GM18858 (cell line): ENCODE data around the gene PTPRD.
"Not testable (repeated sequence)": the region's sequence is repeated elsewhere in the genome, so short reads cannot be mapped to it uniquely, and the experiment has no call there.

Source experiments
- ATAC-seq: cut with Tn5 transposase; IDR thresholded peaks from one replicate; pipeline ENCODE4 v1.9.1; 2021; ENCODE audit not compliant: unreplicated experiment

The PTPRD gene

GRCh38 chr9:9996259-9996658, 616.5 kb downstream of the PTPRD start:
- no peak for ATAC-seq

- ATAC-seq, result no peak
These were observed 619.9 kb downstream of the PTPRD start for GRCh38 chr9:9992936-9993335.

GRCh38 chr9:9973062-9973461, 639.7 kb downstream of the PTPRD start:
- ATAC-seq, result no peak

- ATAC-seq, result no peak
These were observed 642.3 kb downstream of the PTPRD start for GRCh38 chr9:9970514-9970913.

DNA sequence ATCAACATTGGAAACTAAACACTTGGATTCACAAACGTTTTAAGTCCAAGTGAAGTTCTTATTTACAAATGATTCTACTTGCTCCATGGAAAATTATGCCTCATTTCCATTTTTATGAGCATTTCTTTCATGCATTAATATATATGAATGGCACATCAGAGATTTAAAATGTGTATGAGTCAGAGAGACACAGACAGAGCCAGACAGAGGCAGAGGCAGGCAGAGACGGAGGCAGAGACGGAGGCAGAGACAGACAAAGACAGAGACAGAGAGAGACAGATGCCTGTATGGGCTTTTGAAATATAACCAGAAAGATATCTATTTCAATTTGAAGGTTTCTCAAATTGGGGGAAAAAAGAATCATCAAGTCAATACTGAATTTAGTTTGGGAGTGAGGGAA, 649.0 kb downstream of the PTPRD start:
- no peak for ATAC-seq

- ATAC-seq, result no peak
These were observed 650.9 kb downstream of the PTPRD start for GRCh38 chr9:9961934-9962333.

DNA sequence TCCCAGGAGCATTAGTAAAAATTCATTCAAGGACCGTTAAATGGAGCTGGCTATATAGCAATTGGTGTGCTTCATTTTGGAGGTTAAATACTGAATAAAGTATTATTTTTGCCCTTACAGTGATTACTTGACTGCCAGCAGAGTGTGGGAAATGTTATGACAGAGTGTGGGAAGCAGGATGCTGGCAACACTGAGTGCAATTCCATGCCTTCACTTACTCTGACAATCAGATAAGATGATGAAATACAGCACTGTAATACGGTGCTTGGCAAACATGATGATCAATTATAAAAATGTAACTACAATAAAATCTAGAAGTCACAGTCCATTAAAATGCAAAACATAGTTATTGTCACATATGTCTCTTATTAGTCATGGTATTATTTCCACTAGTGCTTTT, 651.3 kb downstream of the PTPRD start:
- no peak for ATAC-seq

GRCh38 chr9:9951556-9952160, 661.1 kb downstream of the PTPRD start:
- ATAC-seq, result no peak

- ATAC-seq, result no peak
These were observed 662.0 kb downstream of the PTPRD start for GRCh38 chr9:9950813-9951212.

- ATAC-seq, result no peak
These were observed 662.8 kb downstream of the PTPRD start for GRCh38 chr9:9949978-9950377.

- no peak for ATAC-seq
These were observed 663.4 kb downstream of the PTPRD start for GRCh38 chr9:9949368-9949767.

- ATAC-seq, result no peak
These were observed 666.8 kb downstream of the PTPRD start for GRCh38 chr9:9945966-9946365.

DNA sequence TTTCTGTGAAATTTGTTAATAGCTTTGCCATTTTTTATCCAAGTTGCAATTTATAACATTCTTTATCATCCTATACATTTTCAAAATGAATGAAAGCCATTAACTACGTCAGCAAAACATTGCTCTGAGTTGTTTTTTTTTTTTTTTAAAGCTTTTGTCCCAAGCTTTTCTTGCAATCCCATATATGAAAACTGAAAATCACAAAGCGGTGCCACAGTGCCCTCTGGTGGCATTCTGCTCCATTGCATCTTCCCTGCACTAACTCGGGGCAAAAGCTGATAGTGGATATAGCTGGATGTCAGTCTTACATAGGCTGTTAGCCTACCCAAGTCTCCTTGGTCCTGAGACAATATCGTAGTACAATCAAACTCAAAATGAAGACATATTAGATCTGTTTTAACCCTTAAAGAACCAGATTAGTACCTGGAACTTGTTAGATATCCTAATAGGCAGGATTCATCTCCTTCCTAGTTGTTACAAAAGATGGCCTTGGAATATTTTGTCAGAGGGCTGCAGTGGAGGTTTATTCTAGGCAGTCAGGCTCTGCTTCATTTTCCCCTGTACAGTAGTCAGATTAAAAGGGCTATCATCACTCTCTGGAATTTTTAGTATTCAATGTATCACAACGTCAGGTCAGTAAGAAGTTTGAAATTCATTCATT, 669.9 kb downstream of the PTPRD start:
- peak; percentile 85 for ATAC-seq

- no peak for ATAC-seq
These were observed 674.4 kb downstream of the PTPRD start for GRCh38 chr9:9938432-9938831.

DNA sequence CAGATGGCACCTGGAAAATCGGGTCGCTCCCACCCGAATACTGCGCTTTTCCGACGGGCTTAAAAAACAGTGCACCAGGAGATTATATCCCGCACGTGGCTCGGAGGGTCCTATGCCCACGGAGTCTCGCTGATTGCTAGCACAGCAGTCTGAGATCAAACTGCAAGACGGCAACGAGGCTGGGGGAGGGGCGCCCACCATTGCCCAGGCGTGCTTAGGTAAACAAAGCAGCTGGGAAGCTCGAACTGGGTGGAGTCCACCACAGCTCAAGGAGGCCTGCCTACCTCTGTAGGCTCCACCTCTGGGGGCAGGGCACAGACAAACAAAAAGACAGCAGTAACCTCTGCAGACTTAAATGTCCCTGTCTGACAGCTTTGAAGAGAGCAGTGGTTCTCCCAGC, 681.3 kb downstream of the PTPRD start:
- ATAC-seq, result not testable (repeated sequence)

- no peak for ATAC-seq
These were observed 688.4 kb downstream of the PTPRD start for GRCh38 chr9:9924376-9924775.

DNA sequence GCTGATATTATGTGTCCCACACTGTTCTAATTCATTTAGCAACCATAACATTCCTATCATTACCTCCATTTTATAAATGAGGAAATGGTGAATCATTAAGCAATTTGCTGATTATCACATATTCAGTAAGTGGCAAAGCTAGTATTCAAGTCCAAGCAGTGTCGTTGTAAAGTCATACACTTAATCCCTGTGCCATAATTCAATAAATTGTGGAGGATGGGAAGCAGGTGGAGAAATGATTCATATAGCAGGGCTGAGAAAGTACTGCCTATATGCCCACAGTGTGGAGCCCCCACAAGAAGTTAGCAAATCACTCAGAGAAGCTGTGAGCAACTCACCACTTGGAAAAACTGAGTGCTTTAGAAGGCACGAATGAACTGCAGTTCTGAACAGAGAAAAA, 691.0 kb downstream of the PTPRD start:
- no peak for ATAC-seq

DNA sequence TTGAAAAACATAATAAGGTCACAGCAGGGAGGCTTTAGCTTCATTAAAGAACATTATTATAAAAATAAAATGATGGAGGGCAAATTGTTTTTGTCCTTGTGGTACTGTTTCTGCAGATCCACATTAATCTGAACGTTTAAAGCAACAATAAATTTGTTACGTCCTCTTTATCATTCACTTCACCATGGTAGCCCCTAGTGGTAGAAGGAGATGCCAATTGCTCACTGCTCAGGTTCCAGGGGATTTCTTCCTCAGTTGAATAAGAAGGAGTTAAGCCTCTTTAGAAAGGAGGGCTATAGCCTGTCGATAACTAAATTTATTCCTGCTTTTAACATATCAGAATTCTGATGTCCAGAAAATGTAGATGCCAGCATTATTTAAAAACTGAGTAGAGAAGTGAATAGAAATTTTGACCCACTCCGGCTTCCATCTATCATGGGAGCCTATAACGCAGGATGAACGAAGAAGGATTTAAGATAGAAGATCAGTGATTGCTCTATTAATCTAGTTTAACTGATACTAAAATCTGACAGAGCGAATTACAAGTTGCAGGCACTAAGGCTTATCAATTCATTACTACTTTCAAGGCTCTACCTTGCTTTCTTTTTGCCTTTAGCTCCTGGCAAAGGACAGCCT, 692.3 kb downstream of the PTPRD start:
- ATAC-seq, result no peak

- ATAC-seq, result no peak
These were observed 693.5 kb downstream of the PTPRD start for GRCh38 chr9:9919174-9919775.

DNA sequence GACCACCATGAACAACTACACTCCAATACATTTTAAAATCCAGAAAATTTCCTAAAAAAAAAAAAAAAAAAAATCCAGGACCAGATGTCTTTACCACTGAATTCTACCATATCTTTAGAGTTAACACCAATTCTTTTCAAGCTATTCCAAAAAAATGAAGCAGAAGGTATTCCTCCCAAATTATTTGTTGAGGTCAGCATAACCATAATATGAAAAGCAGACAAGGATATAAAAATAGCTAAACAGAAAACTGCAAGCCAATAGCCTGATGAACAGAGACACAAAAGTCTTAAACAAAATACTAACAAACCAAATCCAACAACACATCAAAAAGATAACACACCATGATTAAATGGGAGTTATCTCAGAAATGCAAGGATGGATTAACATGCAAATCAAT, 695.4 kb downstream of the PTPRD start:
- ATAC-seq, result no peak

DNA sequence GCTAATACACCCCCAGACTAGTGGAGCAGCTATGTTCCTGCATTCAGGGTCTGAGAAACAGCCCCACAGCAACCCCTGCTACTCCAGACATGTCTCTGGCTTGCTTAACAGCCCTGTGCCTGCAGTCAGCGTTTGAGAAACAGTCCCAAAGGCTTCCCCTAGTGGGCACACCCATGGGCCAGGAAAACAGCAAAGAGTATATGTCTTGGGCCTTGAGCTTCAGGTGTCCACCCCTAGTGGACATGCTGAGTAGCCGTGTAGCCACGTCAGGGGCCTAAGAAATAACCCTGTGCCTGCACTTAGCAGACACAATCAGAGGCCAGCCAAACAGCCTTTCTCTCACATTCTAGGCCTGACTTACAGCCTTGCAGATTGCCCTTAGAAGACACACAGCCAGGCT, 698.6 kb downstream of the PTPRD start:
- no peak for ATAC-seq

GRCh38 chr9:9913276-9913832, 699.4 kb downstream of the PTPRD start:
- ATAC-seq, result no peak
